HCEC 1CT (cell line): ENCODE results near the gene RBM17.
"Not testable (repeated sequence)": the region's sequence is repeated elsewhere in the genome, so short reads cannot be mapped to it uniquely, and the experiment has no call there.

Experiments
- DNase-seq: peaks from one replicate; pipeline ENCODE4 v3.0.0-alpha.2; 2017

The RBM17 gene

GRCh38 chr10:6114805-6115341 lies 26.0 kb downstream of the RBM17 start:
- peak; percentile 76 for DNase-seq

GRCh38 chr10:6115411-6115810 lies 26.6 kb downstream of the RBM17 start:
- DNase-seq: peak; percentile 56

GRCh38 chr10:6115824-6116350 lies 27.1 kb downstream of the RBM17 start:
- DNase-seq: no peak

- no peak for DNase-seq
Observed at GRCh38 chr10:6116806-6117205, 28.0 kb downstream of the RBM17 start.

GRCh38 chr10:6117711-6118110 lies 28.9 kb downstream of the RBM17 start:
- no peak for DNase-seq

GRCh38 chr10:6119423-6119822 lies 30.6 kb downstream of the RBM17 start:
- DNase-seq: no peak

- no peak for DNase-seq
Observed at GRCh38 chr10:6119962-6120361, 31.1 kb downstream of the RBM17 start.

GRCh38 chr10:6120691-6121090 lies 31.9 kb downstream of the RBM17 start:
- DNase-seq: peak; percentile 9

- DNase-seq: no peak
Observed at GRCh38 chr10:6121146-6121545, 32.3 kb downstream of the RBM17 start.

- no peak for DNase-seq
Observed at GRCh38 chr10:6123532-6123931, 34.7 kb downstream of the RBM17 start.

GRCh38 chr10:6124666-6125065 lies 35.8 kb downstream of the RBM17 start:
- DNase-seq: no peak

GRCh38 chr10:6127461-6127860 lies 38.6 kb downstream of the RBM17 start:
- DNase-seq: not testable (repeated sequence)

- no peak for DNase-seq
Observed at GRCh38 chr10:6128087-6128486, 39.3 kb downstream of the RBM17 start.

- DNase-seq: peak; percentile 64
Observed at GRCh38 chr10:6128591-6129251, 39.9 kb downstream of the RBM17 start.

GRCh38 chr10:6130848-6131470 lies 42.1 kb downstream of the RBM17 start:
- DNase-seq: no peak

- DNase-seq: no peak
Observed at GRCh38 chr10:6133331-6134098, 44.7 kb downstream of the RBM17 start.

- no peak for DNase-seq
Observed at GRCh38 chr10:6134099-6134823, 45.4 kb downstream of the RBM17 start.

- DNase-seq: no peak
Observed at GRCh38 chr10:6135039-6135438, 46.2 kb downstream of the RBM17 start.

GRCh38 chr10:6135589-6136168 lies 46.8 kb downstream of the RBM17 start:
- DNase-seq: no peak

- DNase-seq: peak; percentile 89
Observed at GRCh38 chr10:6136215-6137201, 47.7 kb downstream of the RBM17 start.

- DNase-seq: no peak
Observed at GRCh38 chr10:6138456-6138855, 49.6 kb downstream of the RBM17 start.
